Measurements from ENCODE around the gene C17orf113. TPM values are rescaled to one million over a fixed set of nuclear protein-coding genes. Genes with fewer than 3 reads are reported as not detected.

The C17orf113 gene
- total and polyA plus RNA-seq, 2 experiments from 2014 or later, result 0.29 to 2.1 TPM

DNA sequence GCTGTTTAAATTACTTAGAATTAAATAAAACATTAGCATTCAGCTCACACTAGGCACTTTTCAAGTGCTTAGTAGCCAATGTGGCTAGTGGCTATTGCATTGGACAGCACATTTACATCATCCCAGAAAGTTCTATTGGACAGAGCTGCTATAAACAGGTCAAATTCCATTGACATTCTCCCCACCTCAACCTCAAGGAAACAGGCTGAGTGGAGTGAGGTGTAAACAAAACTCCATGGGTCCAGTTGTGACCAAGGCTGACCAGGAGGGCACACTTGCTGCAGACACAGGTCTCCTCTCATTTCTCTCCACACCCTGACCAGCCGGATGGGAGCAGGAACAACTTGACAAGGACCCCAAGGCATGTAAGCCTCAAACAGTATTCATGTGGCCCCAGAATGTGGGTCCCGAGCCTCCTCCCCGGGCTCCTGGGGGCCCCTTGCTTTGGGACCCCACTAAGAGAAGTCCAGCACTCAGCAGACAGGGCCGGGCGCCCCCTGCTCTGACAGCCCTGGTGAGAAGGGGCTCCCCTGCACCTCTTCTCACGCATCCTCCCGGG lies 488 bp downstream of the C17orf113 start:
- Mint-ChIP-seq H3K4me3 (peak overlapping the region; percentile 86), H3K27ac (no peak overlapping the region), H3K36me3 (ENCODE audit: low read depth) (no peaks in the 10 kb centered on the region), H3K9me3 (no peaks in the 10 kb centered on the region), H3K4me1 (peaks cover 40% of the 10 kb centered on the region), H3K27me3 (ENCODE audit: insufficient read depth, low read depth, poor library complexity) (peaks cover 21% of the 10 kb centered on the region)
- no peaks in the 10 kb centered on the region for H3K9me2 ChIP-seq (ENCODE audit: insufficient read depth)
- no peaks in the 10 kb centered on the region for H3K79me2 ChIP-seq (replicated peaks; ENCODE audit: insufficient read depth)
- H3K4me3 ChIP-seq, result peak overlapping the region; percentile 63
- TF ChIP-seq, protein P1, sequence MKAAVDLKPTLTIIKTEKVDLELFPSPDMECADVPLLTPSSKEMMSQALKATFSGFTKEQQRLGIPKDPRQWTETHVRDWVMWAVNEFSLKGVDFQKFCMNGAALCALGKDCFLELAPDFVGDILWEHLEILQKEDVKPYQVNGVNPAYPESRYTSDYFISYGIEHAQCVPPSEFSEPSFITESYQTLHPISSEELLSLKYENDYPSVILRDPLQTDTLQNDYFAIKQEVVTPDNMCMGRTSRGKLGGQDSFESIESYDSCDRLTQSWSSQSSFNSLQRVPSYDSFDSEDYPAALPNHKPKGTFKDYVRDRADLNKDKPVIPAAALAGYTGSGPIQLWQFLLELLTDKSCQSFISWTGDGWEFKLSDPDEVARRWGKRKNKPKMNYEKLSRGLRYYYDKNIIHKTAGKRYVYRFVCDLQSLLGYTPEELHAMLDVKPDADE (IDR thresholded peaks at IDR 0.05), result no peak
- TF ChIP-seq, protein P2, sequence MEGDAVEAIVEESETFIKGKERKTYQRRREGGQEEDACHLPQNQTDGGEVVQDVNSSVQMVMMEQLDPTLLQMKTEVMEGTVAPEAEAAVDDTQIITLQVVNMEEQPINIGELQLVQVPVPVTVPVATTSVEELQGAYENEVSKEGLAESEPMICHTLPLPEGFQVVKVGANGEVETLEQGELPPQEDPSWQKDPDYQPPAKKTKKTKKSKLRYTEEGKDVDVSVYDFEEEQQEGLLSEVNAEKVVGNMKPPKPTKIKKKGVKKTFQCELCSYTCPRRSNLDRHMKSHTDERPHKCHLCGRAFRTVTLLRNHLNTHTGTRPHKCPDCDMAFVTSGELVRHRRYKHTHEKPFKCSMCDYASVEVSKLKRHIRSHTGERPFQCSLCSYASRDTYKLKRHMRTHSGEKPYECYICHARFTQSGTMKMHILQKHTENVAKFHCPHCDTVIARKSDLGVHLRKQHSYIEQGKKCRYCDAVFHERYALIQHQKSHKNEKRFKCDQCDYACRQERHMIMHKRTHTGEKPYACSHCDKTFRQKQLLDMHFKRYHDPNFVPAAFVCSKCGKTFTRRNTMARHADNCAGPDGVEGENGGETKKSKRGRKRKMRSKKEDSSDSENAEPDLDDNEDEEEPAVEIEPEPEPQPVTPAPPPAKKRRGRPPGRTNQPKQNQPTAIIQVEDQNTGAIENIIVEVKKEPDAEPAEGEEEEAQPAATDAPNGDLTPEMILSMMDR (conservative IDR thresholded peaks at IDR 0.05; ENCODE audit: low read depth in 2 of 2), result peak in 1 of 2 experiments; percentile 22; a peak in 1 of 4 replicates
- H3K4me1 ChIP-seq (ENCODE audit: insufficient read depth), result peaks cover 28% of the 10 kb centered on the region
- ATAC-seq, result peak; percentile 10; the same call in 1 of the 3 replicates
- H3K36me3 ChIP-seq (ENCODE audit: insufficient read depth), result no peaks in the 10 kb centered on the region
- no peaks in the 10 kb centered on the region for H4K20me1 ChIP-seq (replicated peaks; ENCODE audit: insufficient read depth)
- H3K27ac ChIP-seq (ENCODE audit: low read depth), result no peak overlapping the region
- 0 out of 2 replicates have a peak, but pooled peaks cover 7% of the 10 kb centered on the region for H3F3A ChIP-seq (replicated peaks; ENCODE audit: low read depth)
- no peak for DNase-seq (ENCODE audit: low spot score)
- peak overlapping the region; percentile 98 for H2AFZ ChIP-seq
- peak overlapping the region; percentile 87 for H3K4me2 ChIP-seq
- no peaks in the 10 kb centered on the region for H3K27me3 ChIP-seq (ENCODE audit: insufficient read depth)

DNA sequence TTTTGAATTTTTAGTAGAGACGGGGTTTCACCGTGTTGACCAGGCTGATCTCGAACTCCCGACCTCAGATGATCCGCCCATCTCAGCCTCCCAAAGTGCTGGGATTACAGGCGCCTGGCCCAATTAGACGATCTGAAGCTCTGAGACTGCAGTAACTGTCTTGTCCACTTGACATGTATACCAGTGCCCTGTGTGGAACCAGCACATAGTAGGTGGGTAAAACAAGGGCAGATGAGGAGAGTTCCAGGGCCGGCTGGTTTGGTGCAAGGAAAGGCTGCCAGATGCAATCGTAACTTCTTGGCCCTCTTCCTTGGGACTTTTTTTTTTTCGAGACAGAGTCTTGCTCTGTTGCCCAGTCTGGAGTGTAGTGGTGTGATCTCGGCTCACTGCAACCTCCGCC lies 3.1 kb downstream of the C17orf113 start:
- H3F3A ChIP-seq (replicated peaks; ENCODE audit: low read depth), result 0 out of 2 replicates have a peak, but pooled peaks cover 7% of the 10 kb centered on the region
- H3K9me2 ChIP-seq (ENCODE audit: insufficient read depth), result no peaks in the 10 kb centered on the region
- H3K27me3 ChIP-seq (ENCODE audit: insufficient read depth), result no peaks in the 10 kb centered on the region
- Mint-ChIP-seq H3K9me3 (no peaks in the 10 kb centered on the region), H3K4me1 (peaks cover 17% of the 10 kb centered on the region; the same call in 2 of the 3 replicates), H3K27ac (no peak overlapping the region), H3K4me3 (no peak overlapping the region), H3K36me3 (ENCODE audit: low read depth) (no peaks in the 10 kb centered on the region), H3K27me3 (ENCODE audit: insufficient read depth, low read depth, poor library complexity) (peaks cover 8% of the 10 kb centered on the region)
- DNase-seq (ENCODE audit: low spot score) (no peak), ATAC-seq (no peak)
- H3K79me2 ChIP-seq (replicated peaks; ENCODE audit: insufficient read depth), result no peaks in the 10 kb centered on the region
- no peaks in the 10 kb centered on the region for H3K36me3 ChIP-seq (ENCODE audit: insufficient read depth)
- H3K4me1 ChIP-seq (ENCODE audit: insufficient read depth), result peaks cover 13% of the 10 kb centered on the region; the same call in 1 of the 2 replicates
- H3K4me3 ChIP-seq, result no peak overlapping the region
- H4K20me1 ChIP-seq (replicated peaks; ENCODE audit: insufficient read depth), result no peaks in the 10 kb centered on the region
- H2AFZ ChIP-seq, result no peak overlapping the region
- no peak overlapping the region for H3K27ac ChIP-seq (ENCODE audit: low read depth)
- H3K4me2 ChIP-seq, result no peak overlapping the region
- no peak for TF ChIP-seq ZNF114 (CRISPR knock-in tag; IDR thresholded peaks at IDR 0.05)
- TF ChIP-seq NANOG (IDR thresholded peaks at IDR 0.05; ENCODE audit: borderline replicate concordance), result no peak
- no peak for TF ChIP-seq CREB1 (CRISPR knock-in tag; IDR thresholded peaks at IDR 0.05; ENCODE audit: low read depth)
- TF ChIP-seq, protein P3, sequence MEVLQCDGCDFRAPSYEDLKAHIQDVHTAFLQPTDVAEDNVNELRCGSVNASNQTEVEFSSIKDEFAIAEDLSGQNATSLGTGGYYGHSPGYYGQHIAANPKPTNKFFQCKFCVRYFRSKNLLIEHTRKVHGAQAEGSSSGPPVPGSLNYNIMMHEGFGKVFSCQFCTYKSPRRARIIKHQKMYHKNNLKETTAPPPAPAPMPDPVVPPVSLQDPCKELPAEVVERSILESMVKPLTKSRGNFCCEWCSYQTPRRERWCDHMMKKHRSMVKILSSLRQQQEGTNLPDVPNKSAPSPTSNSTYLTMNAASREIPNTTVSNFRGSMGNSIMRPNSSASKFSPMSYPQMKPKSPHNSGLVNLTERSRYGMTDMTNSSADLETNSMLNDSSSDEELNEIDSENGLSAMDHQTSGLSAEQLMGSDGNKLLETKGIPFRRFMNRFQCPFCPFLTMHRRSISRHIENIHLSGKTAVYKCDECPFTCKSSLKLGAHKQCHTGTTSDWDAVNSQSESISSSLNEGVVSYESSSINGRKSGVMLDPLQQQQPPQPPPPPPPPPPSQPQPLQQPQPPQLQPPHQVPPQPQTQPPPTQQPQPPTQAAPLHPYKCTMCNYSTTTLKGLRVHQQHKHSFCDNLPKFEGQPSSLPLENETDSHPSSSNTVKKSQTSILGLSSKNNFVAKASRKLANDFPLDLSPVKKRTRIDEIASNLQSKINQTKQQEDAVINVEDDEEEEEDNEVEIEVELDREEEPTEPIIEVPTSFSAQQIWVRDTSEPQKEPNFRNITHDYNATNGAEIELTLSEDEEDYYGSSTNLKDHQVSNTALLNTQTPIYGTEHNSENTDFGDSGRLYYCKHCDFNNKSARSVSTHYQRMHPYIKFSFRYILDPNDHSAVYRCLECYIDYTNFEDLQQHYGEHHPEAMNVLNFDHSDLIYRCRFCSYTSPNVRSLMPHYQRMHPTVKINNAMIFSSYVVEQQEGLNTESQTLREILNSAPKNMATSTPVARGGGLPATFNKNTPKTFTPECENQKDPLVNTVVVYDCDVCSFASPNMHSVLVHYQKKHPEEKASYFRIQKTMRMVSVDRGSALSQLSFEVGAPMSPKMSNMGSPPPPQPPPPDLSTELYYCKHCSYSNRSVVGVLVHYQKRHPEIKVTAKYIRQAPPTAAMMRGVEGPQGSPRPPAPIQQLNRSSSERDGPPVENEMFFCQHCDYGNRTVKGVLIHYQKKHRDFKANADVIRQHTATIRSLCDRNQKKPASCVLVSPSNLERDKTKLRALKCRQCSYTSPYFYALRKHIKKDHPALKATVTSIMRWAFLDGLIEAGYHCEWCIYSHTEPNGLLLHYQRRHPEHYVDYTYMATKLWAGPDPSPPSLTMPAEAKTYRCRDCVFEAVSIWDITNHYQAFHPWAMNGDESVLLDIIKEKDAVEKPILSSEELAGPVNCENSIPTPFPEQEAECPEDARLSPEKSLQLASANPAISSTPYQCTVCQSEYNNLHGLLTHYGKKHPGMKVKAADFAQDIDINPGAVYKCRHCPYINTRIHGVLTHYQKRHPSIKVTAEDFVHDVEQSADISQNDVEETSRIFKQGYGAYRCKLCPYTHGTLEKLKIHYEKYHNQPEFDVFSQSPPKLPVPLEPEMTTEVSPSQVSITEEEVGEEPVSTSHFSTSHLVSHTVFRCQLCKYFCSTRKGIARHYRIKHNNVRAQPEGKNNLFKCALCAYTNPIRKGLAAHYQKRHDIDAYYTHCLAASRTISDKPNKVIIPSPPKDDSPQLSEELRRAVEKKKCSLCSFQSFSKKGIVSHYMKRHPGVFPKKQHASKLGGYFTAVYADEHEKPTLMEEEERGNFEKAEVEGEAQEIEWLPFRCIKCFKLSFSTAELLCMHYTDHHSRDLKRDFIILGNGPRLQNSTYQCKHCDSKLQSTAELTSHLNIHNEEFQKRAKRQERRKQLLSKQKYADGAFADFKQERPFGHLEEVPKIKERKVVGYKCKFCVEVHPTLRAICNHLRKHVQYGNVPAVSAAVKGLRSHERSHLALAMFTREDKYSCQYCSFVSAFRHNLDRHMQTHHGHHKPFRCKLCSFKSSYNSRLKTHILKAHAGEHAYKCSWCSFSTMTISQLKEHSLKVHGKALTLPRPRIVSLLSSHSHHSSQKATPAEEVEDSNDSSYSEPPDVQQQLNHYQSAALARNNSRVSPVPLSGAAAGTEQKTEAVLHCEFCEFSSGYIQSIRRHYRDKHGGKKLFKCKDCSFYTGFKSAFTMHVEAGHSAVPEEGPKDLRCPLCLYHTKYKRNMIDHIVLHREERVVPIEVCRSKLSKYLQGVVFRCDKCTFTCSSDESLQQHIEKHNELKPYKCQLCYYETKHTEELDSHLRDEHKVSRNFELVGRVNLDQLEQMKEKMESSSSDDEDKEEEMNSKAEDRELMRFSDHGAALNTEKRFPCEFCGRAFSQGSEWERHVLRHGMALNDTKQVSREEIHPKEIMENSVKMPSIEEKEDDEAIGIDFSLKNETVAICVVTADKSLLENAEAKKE (CRISPR knock-in tag; IDR thresholded peaks at IDR 0.05), result no peak
- no peak for TF ChIP-seq POLR2AphosphoS5 (IDR thresholded peaks at IDR 0.05; ENCODE audit: low read depth)
- TF ChIP-seq, protein P1 (IDR thresholded peaks at IDR 0.05), result no peak
- no peak for TF ChIP-seq EZH2 (IDR thresholded peaks at IDR 0.05; ENCODE audit: low read depth, unreplicated experiment)
- TF ChIP-seq JUNB (IDR thresholded peaks at IDR 0.05; ENCODE audit: unreplicated experiment), result no peak
- no peak for TF ChIP-seq STAT1 (IDR thresholded peaks at IDR 0.05; ENCODE audit: unreplicated experiment)
- TF ChIP-seq ZNF331 (CRISPR knock-in tag; IDR thresholded peaks at IDR 0.05; ENCODE audit: low read depth), result no peak
